Stimulated activated naive CD4-positive, alpha-beta T cell (primary cell): ENCODE data around the gene GPNMB.

Source experiments
- DNase-seq, 6 experiments: peaks; one replicate each; lab custom pipeline; 2025; lab: John Stamatoyannopoulos, UW

GPNMB gene

DNA sequence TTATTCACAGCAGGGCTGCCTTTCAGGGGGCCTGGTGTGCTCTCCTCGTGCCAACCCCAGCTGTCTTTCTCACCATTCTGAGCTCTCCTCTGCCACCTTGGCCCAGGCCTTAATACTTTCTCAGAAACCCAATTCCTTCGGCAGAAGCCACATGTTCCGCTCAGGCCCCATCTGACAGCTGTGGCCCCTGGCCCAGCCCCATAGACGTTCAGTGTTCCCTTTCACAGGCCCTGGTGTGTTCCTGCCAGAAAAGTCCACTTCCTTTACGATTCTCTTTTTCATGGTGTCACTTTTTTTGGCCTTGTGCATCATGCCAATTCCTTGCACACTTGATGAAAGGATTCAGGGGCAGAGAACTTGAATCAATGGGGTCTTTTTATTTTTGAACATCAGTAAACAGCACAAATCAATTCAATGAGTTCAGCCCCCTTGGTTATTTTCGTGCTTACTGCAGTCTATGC is 15.9 kb upstream of the GPNMB start:
- no peak for DNase-seq

DNA sequence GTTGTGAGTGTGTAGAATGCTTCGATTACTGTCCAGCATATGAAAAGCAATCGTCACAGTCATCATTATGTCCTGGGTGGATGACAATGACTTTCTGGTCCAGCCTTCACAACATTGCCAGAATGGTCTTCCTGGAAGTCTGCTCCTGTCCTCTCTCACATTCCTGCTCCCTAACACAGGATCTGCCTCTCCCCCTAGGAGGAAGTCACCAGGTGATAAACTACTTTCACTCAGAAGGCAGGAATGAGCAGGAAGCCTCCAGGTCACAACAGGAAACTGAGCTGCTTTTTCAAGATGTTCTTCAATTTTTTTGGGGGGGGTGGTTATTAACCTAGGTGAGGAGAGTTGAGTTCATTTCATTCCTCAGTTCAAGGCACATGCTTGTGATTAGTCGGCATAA is 13.6 kb upstream of the GPNMB start:
- no peak for DNase-seq

DNA sequence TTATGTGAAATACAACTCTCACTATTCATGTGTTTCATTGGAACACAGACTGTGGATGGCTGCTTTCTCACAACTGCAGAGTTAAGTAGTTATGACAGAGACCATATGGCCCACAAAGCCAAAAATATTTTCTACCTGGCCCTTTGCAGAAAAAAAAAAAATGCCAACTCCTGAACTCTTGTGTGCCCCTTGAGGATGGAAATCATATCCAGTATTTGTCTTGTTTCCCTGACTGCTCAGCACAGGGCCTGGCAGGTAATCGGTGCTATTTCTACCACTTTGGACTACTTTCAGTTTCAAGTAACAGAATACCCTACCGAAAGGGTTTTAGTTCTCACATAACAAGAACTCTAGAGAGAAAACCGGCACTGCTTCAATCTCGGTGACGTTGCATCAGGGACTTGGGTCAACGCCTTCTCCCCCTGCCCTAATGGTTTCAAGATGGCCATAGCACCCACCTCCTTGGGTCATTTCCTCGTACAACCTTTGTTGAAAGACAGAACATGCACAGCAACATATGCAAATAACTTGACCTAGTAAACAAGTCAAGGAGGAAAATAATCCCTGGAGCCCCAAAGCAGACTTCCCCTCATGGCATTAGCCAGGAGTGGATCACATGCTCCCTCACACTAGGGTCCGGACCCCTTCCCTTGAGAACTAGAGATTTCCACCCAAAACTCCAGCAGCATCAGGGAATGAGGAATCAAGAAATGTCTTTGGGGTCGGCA is 11.8 kb upstream of the GPNMB start:
- no peak for DNase-seq

DNA sequence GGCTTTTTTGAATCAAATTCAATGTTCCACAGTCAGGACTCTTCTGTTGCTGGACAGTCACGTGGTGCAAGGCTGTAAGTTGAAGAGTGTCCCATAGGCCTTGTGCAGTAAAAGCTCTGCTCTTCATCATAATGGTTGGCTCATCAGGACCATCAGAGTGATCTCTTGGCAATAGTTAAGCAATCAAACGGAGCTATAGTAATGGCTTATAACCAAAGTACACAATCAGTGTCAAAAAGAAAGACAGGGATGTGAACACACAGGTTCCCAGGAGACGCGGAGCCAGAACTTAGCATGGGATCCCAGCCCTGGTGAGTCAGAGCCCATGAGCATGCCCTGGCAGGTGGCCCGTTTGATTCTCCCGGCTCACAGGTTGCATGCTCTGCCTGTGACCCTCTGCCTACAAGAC is 10.8 kb upstream of the GPNMB start:
- no peak for DNase-seq

DNA sequence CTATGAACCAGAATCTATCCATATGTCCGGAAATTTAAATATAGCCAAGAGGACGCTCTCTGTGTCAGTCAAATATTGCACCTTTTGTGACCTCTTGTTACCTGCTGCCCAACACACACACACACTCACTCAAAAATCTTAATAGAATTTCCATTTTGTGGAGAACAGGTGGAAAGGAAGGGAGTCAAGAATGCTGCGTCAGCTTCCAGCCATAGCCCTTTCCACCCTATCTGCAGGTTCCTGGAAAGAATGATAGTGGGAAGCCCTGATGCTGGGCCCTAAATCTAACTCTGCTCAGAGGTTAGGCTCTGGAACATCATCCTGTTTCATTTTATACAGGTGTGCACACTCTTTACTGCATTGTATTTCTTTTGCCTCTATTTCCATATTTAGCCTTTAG is 9.6 kb upstream of the GPNMB start:
- no peak for DNase-seq

DNA sequence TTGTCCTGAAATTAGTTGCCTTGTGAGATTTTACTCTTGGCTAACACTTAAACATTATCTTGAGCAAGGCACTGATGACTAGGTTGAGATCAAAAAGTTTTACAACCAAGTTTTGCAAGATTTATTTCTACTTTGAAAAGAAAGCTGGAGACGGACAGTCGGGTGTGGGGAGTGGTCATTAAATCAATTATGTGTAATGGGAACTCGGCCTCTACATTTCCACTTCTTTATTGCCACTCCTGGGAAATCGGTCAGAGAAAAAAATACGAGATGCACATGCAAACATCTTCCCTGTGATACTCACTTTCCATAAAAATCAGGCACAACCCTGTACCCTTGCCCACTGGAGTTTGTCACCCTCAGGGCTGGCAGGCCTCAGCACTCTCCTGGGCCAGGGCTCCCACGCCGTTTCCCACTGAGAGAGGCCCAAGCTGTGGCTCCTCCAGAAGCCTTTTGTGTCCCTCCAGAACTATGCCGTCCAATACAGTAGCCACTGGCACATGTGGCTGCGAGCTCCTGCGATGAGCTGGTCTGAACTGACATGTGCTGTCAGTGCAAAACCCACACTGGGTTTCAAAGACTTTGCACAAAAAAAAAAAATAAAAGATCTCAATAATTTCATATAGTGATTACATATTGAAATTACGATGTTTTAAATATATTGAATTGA is 7.5 kb upstream of the GPNMB start:
- no peak for DNase-seq

DNA sequence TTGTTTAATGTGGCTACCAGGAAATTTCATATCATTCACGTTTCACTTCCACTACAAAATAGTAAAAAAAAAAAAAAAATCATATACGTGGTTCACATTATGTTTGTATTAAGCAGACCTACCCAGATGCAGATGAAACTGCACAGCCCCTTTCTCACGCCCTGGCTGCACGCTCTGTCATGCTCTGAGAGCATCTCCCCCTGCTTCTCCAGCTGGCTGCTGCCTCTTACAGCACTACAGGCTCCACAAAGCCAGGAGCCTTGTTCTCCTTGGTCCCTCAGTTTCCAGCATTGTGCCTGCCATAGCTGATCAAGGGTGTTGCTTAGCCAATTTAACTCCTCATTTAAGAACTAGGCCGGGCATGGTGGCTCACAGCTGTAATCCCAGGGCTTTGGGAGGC is 6.9 kb upstream of the GPNMB start:
- no peak for DNase-seq

DNA sequence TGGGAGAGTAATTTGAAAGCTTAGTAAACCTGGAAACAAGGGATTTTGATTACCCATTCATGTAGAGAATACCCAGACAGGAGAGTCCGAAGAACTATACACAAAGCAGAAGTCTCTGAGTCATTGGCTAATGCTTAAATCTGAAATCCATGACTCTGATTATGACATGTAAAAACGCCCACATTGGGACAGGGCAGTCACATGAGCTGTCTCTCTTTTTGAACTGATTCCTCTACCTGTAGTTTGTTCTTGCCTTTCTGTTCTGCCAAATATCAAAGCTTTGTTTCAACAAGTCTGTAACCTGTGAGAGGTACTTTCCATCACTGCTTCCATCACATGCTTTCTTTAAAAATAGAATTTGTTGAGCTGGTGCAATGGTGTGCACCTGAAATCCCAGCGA is 4.3 kb upstream of the GPNMB start:
- DNase-seq, result no peak

DNA sequence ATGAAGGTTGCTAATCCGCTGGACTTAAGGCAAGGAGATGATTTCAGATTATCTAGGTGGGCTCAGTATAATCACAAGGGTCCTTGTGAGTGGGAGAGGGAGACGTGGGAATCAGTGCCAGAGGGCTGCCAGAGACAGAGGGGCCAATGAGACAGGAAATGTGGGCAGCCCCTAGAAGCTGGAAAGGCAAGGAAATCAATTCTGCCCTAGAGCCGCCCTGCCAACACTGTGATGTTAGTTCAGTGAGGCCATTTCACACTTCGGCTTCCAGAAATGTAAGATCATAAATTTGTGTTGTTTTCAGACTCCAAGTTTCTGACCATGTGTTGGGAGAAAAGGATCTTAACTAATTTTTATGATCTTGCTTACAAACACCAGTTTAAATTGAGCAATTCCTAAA is 3.6 kb upstream of the GPNMB start:
- no peak for DNase-seq

DNA sequence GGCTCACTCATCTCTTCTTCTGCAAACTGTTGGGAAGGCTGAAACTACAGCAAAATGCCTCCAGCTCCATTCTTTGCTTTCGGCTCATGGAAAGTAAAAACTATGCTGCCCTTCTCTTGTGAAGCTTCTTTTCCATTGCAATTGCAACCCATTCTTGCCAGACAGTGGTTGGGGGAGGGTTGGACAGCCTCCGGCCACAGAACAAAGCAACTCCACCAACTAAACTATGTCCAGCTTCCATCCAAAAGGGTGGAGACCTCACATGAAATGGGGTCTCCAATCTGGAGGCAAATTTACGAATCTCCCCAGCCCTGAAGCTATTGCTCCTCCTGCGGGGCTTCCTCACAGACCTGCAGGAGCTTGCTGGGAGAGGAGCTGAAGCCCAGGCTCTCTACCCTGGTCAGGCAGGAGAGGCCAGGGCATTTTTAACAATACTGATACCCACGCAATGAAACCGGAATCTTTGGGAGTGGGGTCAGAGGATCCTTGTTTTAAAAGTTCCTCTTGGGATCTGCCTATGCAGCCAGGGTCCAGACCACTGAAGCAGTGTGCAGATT is 549 bp downstream of the GPNMB start:
- no peak for DNase-seq

DNA sequence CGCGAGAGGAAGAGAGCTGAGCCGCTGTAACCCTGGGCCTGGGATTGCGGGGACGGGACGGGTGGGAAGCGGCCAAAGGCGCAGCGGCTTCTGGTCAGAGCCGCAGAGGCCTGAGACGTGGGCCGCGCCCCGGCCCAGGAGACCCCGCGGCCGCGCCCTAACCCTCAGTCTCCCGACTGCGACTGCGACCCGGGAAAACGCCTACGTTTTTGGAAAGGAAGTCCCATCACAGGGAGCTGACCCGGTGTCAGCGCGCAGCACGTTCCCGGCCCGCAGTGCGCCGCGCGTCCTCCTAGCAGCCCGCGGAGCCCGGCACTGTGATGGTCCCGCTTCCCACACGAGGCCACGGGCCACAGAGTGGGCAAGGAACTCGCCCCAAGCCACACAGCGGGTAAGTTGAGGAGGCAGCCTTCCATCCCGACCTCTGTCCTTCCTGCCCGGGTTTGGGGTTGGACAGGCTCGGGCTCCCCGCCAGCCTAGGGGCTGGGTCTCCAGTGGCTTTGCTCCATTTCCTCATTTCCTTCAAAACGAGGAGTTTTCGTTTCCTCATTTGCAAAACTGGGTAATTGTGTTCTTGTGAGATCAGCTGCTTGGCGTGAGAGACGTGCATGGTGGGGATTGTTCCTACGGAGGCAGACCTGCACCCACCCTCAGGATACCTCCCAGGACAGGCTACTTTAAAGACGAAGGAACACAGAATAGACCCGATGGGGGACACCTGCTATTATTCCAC is 1.2 kb downstream of the GPNMB start:
- no peak for DNase-seq

DNA sequence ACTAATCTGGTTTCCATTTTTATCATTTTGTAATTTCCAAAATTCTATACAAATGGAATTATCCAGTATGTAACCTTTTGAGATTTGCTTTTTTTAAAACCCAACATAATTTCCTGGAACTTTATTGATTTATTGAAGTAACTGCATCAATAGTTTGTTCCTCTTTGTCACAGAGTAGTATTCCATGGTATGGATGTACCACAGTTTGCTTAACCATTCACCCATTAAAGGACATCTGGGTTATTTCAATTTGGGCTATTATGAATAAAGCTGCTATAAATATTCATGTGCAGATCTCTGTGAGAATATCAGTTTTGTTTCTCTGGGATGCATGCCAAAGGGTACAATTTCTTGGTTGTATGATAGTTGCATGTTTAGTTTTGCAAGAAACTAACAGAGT is 2.9 kb downstream of the GPNMB start:
- DNase-seq, result no peak

DNA sequence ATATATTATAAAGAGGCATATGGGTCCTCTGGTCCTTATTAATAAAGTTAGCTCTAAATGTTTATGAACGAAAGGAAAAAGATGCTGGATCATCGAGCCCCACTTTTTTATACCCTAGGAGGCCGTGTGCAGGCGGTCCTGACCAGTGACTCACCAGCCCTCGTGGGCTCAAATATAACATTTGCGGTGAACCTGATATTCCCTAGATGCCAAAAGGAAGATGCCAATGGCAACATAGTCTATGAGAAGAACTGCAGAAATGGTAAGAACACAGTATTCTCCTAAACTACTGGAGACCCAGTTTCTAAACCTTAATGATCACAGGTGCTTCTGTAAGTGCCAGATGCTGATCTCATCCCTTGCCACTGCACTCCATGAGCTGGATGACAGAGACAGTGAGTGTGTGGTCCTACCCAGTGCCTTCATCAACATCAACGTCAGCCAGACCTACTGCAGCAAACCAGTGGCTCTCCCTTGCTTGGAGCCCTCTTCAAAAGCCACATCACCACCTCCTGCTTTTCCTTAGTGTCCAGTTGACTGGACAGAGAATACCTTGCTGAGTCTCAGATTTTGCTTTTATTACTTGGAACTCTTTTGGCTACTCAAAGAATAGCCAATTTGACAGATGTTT is 7.6 kb downstream of the GPNMB start:
- DNase-seq, result no peak

DNA sequence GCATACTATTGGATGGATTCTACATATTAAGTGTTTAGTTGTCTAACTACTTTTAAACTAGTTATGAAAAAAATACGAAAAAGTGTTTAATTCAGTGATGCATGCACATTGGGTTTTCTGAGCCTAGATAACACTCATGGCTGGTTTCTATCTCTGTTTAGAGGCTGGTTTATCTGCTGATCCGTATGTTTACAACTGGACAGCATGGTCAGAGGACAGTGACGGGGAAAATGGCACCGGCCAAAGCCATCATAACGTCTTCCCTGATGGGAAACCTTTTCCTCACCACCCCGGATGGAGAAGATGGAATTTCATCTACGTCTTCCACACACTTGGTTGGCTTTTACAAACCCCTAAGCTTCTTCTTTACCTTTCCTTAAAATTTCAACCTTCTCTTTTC is 10.2 kb downstream of the GPNMB start:
- DNase-seq, result no peak

DNA sequence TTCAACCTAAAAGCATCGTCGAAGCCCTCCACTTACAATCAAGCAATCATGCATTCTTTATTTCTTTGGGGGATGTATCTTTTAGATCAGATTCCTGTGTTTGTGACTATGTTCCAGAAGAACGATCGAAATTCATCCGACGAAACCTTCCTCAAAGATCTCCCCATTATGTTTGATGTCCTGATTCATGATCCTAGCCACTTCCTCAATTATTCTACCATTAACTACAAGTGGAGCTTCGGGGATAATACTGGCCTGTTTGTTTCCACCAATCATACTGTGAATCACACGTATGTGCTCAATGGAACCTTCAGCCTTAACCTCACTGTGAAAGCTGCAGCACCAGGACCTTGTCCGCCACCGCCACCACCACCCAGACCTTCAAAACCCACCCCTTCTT is 13.8 kb downstream of the GPNMB start:
- DNase-seq, result no peak

DNA sequence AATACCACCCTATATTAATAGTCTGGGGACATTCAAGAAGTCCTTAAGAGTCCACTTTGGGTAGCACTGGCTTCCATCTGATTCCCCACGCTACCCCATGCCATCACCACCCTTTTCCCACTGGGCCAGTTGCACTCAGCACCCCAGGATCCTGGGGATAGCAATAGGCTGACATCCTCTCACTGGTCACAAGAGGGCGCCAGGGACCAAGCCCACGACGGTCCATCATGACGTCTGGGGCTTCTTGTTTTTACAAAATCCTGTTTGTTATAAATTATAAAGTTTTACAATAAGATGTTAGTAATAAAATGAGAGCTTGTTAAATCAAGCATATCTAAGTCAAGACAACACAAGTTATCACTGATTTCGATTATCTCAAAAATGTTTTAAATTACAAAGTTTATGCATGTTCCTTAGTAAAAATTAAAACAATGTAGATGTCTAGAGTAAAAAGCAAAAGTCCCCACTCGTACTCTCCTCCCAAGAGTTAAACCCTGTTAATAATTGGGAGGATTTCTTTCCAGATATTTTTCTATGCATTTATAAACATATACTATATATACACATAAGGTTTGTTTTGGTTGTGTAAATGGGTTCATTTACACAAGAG is 15.4 kb downstream of the GPNMB start:
- peak in 5 of 6 experiments; percentile 6 to 43 (median 34) for DNase-seq

DNA sequence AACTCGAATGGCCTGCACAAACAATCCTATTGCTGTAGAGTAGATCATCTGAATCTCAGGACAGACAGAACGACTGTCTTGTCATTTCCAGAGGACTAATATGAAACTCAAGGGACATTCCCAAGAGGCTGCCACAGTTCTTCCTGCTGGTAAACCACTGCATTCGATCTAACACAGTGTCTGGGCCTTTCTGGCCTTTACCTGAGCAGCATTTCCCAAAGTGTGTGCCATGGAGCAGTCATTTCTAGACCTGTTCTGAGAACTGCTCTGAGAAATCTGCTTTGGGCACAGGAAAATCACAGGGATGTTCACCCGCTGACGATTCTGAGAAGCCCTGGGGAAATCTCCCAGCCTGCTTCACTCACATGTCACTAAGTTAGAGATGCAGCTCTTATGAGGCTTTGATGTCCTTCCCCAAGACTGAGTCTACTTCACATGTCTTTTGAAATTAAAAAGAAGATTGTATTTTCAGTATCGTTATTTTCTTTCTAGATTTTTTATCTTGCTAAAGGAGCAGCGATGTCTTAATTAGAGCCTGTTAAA is 18.4 kb downstream of the GPNMB start:
- DNase-seq, result no peak

DNA sequence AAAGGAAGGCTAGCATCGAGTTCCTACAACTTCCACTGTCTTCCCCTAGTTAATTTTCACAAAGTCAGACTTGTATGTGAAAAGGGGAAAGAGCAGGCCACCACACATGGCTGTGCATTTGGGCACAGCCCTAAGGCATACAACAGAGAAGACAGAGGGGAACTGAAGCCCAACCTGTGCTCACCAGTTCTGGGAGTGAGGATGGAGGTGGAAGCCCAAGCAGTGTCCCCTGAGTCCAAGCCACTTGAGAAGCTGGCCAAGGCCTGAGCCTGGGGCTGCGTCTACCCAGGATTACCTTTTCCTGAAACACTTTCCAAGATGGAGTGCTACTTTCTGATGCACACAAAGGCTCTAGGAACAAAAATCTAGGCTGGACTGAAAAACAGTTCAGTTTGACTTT is 20.3 kb downstream of the GPNMB start:
- no peak for DNase-seq

DNA sequence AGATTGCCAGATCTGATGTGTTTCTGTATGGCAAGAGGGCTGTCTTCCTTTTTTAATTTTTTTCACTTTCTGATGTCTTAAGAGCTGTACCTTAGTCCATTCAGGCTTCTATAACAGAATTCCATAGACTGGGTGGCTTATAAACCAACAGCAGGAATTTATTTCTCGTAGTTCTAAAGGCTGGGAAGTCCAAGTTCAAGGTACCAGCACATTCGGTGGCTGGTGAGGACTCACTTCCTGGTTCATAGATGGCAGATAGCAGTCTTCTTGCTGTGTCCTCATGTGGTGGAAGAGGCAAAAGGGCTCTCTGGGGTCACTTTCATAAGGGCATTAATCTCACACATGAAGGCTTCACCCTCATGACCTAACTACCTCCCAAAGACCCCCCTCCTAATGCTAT is 20.8 kb downstream of the GPNMB start:
- no peak for DNase-seq

DNA sequence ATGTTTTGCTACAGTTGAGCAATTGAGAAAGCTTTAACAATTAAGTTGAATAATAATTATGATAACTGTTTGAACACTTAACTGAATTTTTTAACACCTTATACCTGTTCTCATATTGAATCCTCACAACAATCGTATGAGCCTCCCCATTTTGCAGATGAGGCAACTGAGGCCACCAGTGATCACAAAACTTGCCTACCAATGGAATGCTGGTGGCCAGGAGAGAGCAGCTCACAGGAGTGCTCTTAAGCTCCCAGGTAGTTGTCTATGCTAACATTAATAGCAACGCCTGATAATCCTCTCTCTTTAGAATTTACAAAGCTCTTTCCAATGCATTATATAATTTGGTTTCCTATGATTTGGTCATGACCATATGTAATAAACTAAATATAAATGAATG is 21.6 kb downstream of the GPNMB start:
- no peak for DNase-seq

DNA sequence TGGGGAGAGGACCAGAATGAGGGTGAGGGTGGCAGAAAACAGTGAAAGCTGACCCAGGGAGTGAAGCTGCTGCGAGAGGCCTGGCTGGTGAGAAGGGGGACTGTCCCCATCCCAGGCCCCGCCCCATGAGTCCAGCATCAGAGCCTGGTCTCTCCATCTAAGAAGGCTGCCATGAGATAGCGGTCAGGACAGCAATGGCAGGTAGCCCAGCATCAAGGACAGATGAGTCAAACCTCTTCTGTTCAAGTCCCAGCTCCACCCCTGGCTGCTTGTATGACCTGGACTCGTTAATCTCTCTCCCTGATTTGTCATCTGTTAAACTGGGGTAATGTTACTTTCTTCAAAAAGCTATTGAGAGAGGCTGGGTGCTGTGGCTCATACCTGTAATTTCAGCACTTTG is 22.2 kb downstream of the GPNMB start:
- DNase-seq, result no peak

DNA sequence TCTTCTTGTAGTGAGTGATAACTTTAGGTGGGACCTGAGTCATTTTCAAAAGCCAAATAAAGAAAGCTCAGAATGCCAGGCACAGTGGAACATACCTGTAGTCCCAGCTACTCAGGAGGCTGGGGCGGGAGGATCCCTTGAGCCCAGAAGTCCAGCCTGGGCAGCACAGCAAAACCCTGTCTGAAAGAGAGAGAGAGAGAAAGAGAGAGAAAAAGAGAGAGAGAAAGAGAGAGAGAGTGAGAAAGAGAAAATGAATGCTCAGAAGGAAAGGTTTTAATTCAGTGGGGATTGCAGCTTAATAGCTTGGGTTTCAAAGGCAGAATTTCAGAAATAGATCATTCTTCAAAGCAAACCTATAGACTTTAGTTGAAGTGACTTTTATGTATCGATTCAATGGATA is 25.7 kb downstream of the GPNMB start:
- DNase-seq, result no peak
